IPS DF 19.7 (cell line): ENCODE data around the gene KRT6B.
A peak's percentile ranks its signal among the peaks of the same experiment; 100 is the strongest.
"Not testable (repeated sequence)": the region's sequence is repeated elsewhere in the genome, so short reads cannot be mapped to it uniquely, and the experiment has no call there.

ENCODE experiments used
- DNase-seq: peaks from one replicate; pipeline ENCODE4 v3.0.0-alpha.2; 2013; ENCODE audit warnings: low read depth, low spot score

The KRT6B gene

GRCh38 chr12:52452101-52452500 is at the start of gene KRT6B:
TSS of gene KRT6B (minus strand) at chr12:52452146. CDS start at chr12:52452078, 68 bp downstream.
- no peak for DNase-seq

- DNase-seq: no peak
Observed at GRCh38 chr12:52501490-52501889, 49.5 kb upstream of the KRT6B start.

- not testable (repeated sequence) for DNase-seq
Observed at GRCh38 chr12:52500574-52500973, 48.6 kb upstream of the KRT6B start.

GRCh38 chr12:52499806-52500560 is 48.0 kb upstream of the KRT6B start:
- DNase-seq: no peak

- no peak for DNase-seq
Observed at GRCh38 chr12:52498946-52499345, 47.0 kb upstream of the KRT6B start.

- no peak for DNase-seq
Observed at GRCh38 chr12:52497975-52498374, 46.0 kb upstream of the KRT6B start.

- peak; percentile 75 for DNase-seq
Observed at GRCh38 chr12:52496590-52497071, 44.7 kb upstream of the KRT6B start.

- DNase-seq: no peak
Observed at GRCh38 chr12:52496054-52496453, 44.1 kb upstream of the KRT6B start.

GRCh38 chr12:52495389-52495788 is 43.4 kb upstream of the KRT6B start:
- no peak for DNase-seq

GRCh38 chr12:52494518-52494917 is 42.6 kb upstream of the KRT6B start:
- DNase-seq: no peak

- DNase-seq: no peak
Observed at GRCh38 chr12:52494100-52494499, 42.2 kb upstream of the KRT6B start.

GRCh38 chr12:52493172-52493571 is 41.2 kb upstream of the KRT6B start, which contains the start of gene KRT6A:
TSS of gene KRT6A (minus strand) at chr12:52493257. CDS start at chr12:52493188, 69 bp downstream.
- no peak for DNase-seq

- DNase-seq: not testable (repeated sequence)
Observed at GRCh38 chr12:52492405-52492804, 40.5 kb upstream of the KRT6B start.

GRCh38 chr12:52491495-52491894 is 39.5 kb upstream of the KRT6B start:
- not testable (repeated sequence) for DNase-seq

- no peak for DNase-seq
Observed at GRCh38 chr12:52488736-52489135, 36.8 kb upstream of the KRT6B start.

GRCh38 chr12:52487744-52488443 is 35.9 kb upstream of the KRT6B start:
- DNase-seq: not testable (repeated sequence)

GRCh38 chr12:52487211-52487610 is 35.3 kb upstream of the KRT6B start:
- DNase-seq: no peak

- DNase-seq: no peak
Observed at GRCh38 chr12:52486166-52487105, 34.5 kb upstream of the KRT6B start.

- DNase-seq: no peak
Observed at GRCh38 chr12:52480073-52480472, 28.1 kb upstream of the KRT6B start.

- DNase-seq: no peak
Observed at GRCh38 chr12:52477651-52478050, 25.7 kb upstream of the KRT6B start.

- no peak for DNase-seq
Observed at GRCh38 chr12:52474212-52474611, 22.3 kb upstream of the KRT6B start.

GRCh38 chr12:52473768-52474167 is 21.8 kb upstream of the KRT6B start, which contains the start of gene KRT6C:
TSS of gene KRT6C (minus strand) at chr12:52473805. CDS start at chr12:52473737, 68 bp downstream.
- no peak for DNase-seq
